K562 (cell line): ENCODE results near the gene THOC7. TPM values are rescaled to one million over a fixed set of nuclear protein-coding genes. Genes with fewer than 3 reads are reported as not detected.

Source experiments
- ATAC-seq: fragments of 200-7000 bp; cut with Tn5 transposase; 3 replicates; pipeline ENCODE4 v1.9.1; 2020; ENCODE audit warnings: moderate library complexity
- BruUV-seq: library from RNA; stranded (reverse); fragments of 400-500 nt; replicated peaks from 2 replicates; lab custom pipeline; 2021; lab: Mats Ljungman, UMichigan
- CTCF ChIA-PET: fragments of 300-600 bp; formaldehyde crosslinking; extraction: SDS; loops from one replicate; lab custom pipeline; 2021; ENCODE audit warnings: low intra/inter-chr PET ratio; lab: Yijun Ruan, JAX
- POLR2A ChIA-PET: fragments of 300-600, 350-650 bp; sonication (Branson Sonifier 250); formaldehyde crosslinking; extraction: SDS; loops from one replicate; lab custom pipeline; 2021; ENCODE audit warnings: antibody characterized with exemption, inconsistent platforms; lab: Yijun Ruan, JAX
- DNase-seq, 4 experiments: peaks; one replicate each; pipeline versions ENCODE4 v3.0.0 to v3.0.0-alpha.2; 2011 to 2018; ENCODE audit warnings: low spot score in 3 of 4, mixed read lengths in 3 of 4; ENCODE audit errors: extremely low read depth in 1 of 4
- FAIRE-seq: peaks from 2 replicates; lab custom pipeline; 2011; peaks lifted over from hg19 to GRCh38; lab: Jason Lieb, UNC
- H2AFZ ChIP-seq: 2 replicates; pipeline ENCODE4 v1.6.0; 2011; ENCODE audit warnings: low read depth, low read length, control low read depth, inconsistent platforms
- H3K27ac ChIP-seq: fragments of 200-600 bp; 3 replicates; pipeline ENCODE4 v1.8.0; 2011; ENCODE audit warnings: low read depth, mild to moderate bottlenecking, control low read depth, inconsistent platforms, low read length, moderate library complexity, mixed read lengths; ENCODE audit errors: extremely low read depth
- H3K27me3 ChIP-seq, 2 experiments: fragments of 300-600 bp in 1 of 2; 2 replicates in 1 of 2; 3 replicates in 1 of 2; pipeline versions ENCODE4 v1.6.0 to v1.8.0; 2011; ENCODE audit warnings: inconsistent platforms in 2 of 2, low read length in 2 of 2, mild to moderate bottlenecking in 1 of 2, mixed read lengths in 1 of 2, moderate library complexity in 1 of 2; ENCODE audit not compliant: control insufficient read depth in 2 of 2, insufficient read depth in 2 of 2
- H3K36me3 ChIP-seq: fragments of 300-600 bp; 3 replicates; pipeline ENCODE4 v1.8.0; 2011; ENCODE audit warnings: mild to moderate bottlenecking, low read length, inconsistent platforms; ENCODE audit not compliant: control insufficient read depth, insufficient read depth
- H3K4me1 ChIP-seq, 2 experiments: fragments of 200-600 bp in 1 of 2; replicated peaks in 1 of 2; 2 replicates in 1 of 2; 3 replicates in 1 of 2; pipeline versions ENCODE4 v1.5.1 to v1.8.0; 2011; ENCODE audit warnings: inconsistent platforms in 2 of 2, low read length in 2 of 2, mild to moderate bottlenecking in 1 of 2, mixed read lengths in 1 of 2, moderate library complexity in 1 of 2; ENCODE audit not compliant: control insufficient read depth in 2 of 2, insufficient read depth in 2 of 2
- H3K4me2 ChIP-seq: 2 replicates; pipeline ENCODE4 v1.6.1; 2011; ENCODE audit warnings: low read length, control low read depth, inconsistent platforms, mixed read lengths; ENCODE audit not compliant: insufficient read depth
- H3K4me3 ChIP-seq: fragments of 200-600 bp; sonication (generic), shearing (Covaris generic); 2 replicates; pipeline ENCODE4 v1.5.1; 2016; ENCODE audit warnings: control low read depth, inconsistent platforms
- H3K79me2 ChIP-seq: fragments of 200-600 bp; 3 replicates; pipeline ENCODE4 v1.8.0; 2011; ENCODE audit warnings: low read length, inconsistent platforms; ENCODE audit not compliant: control insufficient read depth, insufficient read depth
- H3K9ac ChIP-seq, 2 experiments: 2 replicates each; pipeline versions ENCODE4 v1.6.0 to v1.6.1; 2011; ENCODE audit warnings: low read depth in 2 of 2, low read length in 2 of 2, control low read depth in 1 of 2, inconsistent platforms in 1 of 2, mild to moderate bottlenecking in 1 of 2, mixed read lengths in 1 of 2; ENCODE audit not compliant: insufficient read depth in 1 of 2
- H3K9me1 ChIP-seq: one replicate; pipeline ENCODE4 v1.6.0; 2011; ENCODE audit warnings: inconsistent platforms, mild to moderate bottlenecking, low read length, moderate library complexity; ENCODE audit not compliant: control insufficient read depth, insufficient read depth
- H3K9me3 ChIP-seq: replicated peaks from 2 replicates; pipeline ENCODE4 v1.5.1; 2011; ENCODE audit warnings: low read depth, low read length, inconsistent platforms; ENCODE audit not compliant: control insufficient read depth, insufficient read depth
- H4K20me1 ChIP-seq: replicated peaks from 2 replicates; pipeline ENCODE4 v1.6.1; 2011; ENCODE audit warnings: low read length, inconsistent platforms, mixed read lengths; ENCODE audit not compliant: control insufficient read depth, insufficient read depth
- ZBTB11 ChIP-seq, 3 experiments: fragments of 200-800 bp in 1 of 3; fragments of 250-450 bp in 1 of 3; fragments of 450-650 bp in 1 of 3; sonication (Bioruptor Pico) in 1 of 3; sonication (Bioruptor generic) in 1 of 3; formaldehyde crosslinking in 1 of 3; IDR thresholded peaks; 2 replicates each; pipeline versions ENCODE4 v1.6.1 to v1.8.0; 2016 to 2022; ENCODE audit warnings: mild to moderate bottlenecking in 2 of 3, missing genetic modification characterization in 2 of 3, missing compliant biosample characterization in 1 of 3, moderate library complexity in 1 of 3
- ZNF197 ChIP-seq: fragments of 200-800 bp; sonication (Bioruptor generic); IDR thresholded peaks from 2 replicates; pipeline ENCODE4 v1.6.1; 2016; ENCODE audit warnings: low read depth, missing genetic modification characterization, missing compliant biosample characterization
- WGBS: fragments of 100-300 bp; shearing (Covaris generic); methylation state at CpG from one replicate; pipeline ENCODE4 v1.1.6; 2016; ENCODE audit warnings: low coverage, mixed read lengths; ENCODE audit not compliant: insufficient coverage; ENCODE audit errors: missing lambda C conversion rate; 5-methylcytosine and 5-hydroxymethylcytosine counted together
- in situ Hi-C: fragments of 300-500 bp; cut with MboI; formaldehyde crosslinking; loops from 4 replicates; pipeline ENCODE4 v1.15.0; 2018; ENCODE audit warnings: inconsistent platforms, mixed read lengths
- intact Hi-C: fragments of 100-400 bp; cut with micrococcal nuclease; formaldehyde crosslinking; loops from 2 replicates; pipeline ENCODE4 v1.14.2; 2022
- polyA plus RNA-seq, 8 experiments: library from polyadenylated mRNA; depleted of rRNA in 4 of 8; stranded (reverse) in 5 of 8; unstranded in 3 of 8; fragments of >200 nt; fragmentation: Nextera tagmentation in 2 of 8; fragmentation: Illumina TruSeq in 1 of 8; extraction: Ambion mirVana in 2 of 8; extraction: Trizol in 1 of 8; gene quantifications; 2 replicates each; pipeline versions ENCODE4 v1.2.1 to v1.2.3, GENCODE V29; 2011 to 2014; ENCODE audit warnings: inconsistent platforms in 1 of 8, missing spikeins in 1 of 8
- total RNA-seq, 7 experiments: library from RNA; depleted of rRNA in 6 of 7; stranded (reverse); fragments of >200 nt in 6 of 7; fragmentation: Illumina TruSeq in 2 of 7; extraction: Trizol in 2 of 7; gene quantifications; 2 replicates each; pipeline versions ENCODE4 v1.2.1 to v1.2.3, GENCODE V29; 2011 to 2021; ENCODE audit warnings: low replicate concordance in 1 of 7

The THOC7 gene
- total and polyA plus RNA-seq, 9 of the 15 experiments (the other 6 are each of a cell fraction or from before 2014, with no cell fraction given) = 56.5 to 129 (median 94.7) TPM

GRCh38 chr3:63905731-63906620 lies 42.4 kb upstream of the THOC7 start:
- peaks cover 12% of the 10 kb centered on the region for H3K79me2 ChIP-seq
- ATAC-seq = no peak
- in situ Hi-C loops = no loop called here

More at GRCh38 chr3:63905731-63906620, 42.4 kb upstream of the THOC7 start:
- DNase-seq = no peak
- POLR2A ChIA-PET = no interaction called here
- no peak overlapping the region for H3K27ac ChIP-seq
- H3K4me2 ChIP-seq = no peak overlapping the region
- no peaks in the 10 kb centered on the region for H3K9me3 ChIP-seq
- H3K27me3 ChIP-seq = no peaks in the 10 kb centered on the region
- H2AFZ ChIP-seq = no peak overlapping the region
- no peaks in the 10 kb centered on the region for H3K9me1 ChIP-seq
- H3K4me3 ChIP-seq = no peak overlapping the region
- peaks cover 0 to 11% of the 10 kb centered on the region in 2 experiments; a peak in 3 of 5 replicates for H3K4me1 ChIP-seq
- intact Hi-C loops = no loop called here
- FAIRE-seq = no peak
- no peak for TF ChIP-seq ZNF197 (CRISPR knock-in tag)
- peak in 1 of 3 experiments; percentile 29; a peak in 1 of 6 replicates for TF ChIP-seq ZBTB11 (CRISPR knock-in tag; IDR thresholded peaks at IDR 0.05)
- no peaks in the 10 kb centered on the region for H4K20me1 ChIP-seq
- BruUV-seq = no TSS peak
- WGBS = 72% methylated on average over 2 of the region's 4 CpGs
- CTCF ChIA-PET = no interaction called here
- no peak overlapping the region for H3K9ac ChIP-seq
- H3K36me3 ChIP-seq = peaks cover 6% of the 10 kb centered on the region; the same call in 1 of the 3 replicates
